ENCODE results near the gene EML6. TPM values are rescaled to one million over a fixed set of nuclear protein-coding genes. Genes with fewer than 3 reads are reported as not detected.

Gene EML6
- total RNA-seq: 0.35 and 4.3 TPM in 2 replicates

GRCh38 chr2:54723131-54723995, at the start of gene EML6:
Gene EML6, plus strand, starts transcription at chr2:54723662. Its CDS starts 1,400 bp downstream, at chr2:54725062.

